ENCODE results near the gene SWSAP1. TPM values are rescaled to one million over a fixed set of nuclear protein-coding genes. Genes with fewer than 3 reads are reported as not detected.

SWSAP1 gene
- polyA plus RNA-seq, 1 of the 3 experiments (the other 2 are of a cell fraction), result 2.8 TPM

DNA sequence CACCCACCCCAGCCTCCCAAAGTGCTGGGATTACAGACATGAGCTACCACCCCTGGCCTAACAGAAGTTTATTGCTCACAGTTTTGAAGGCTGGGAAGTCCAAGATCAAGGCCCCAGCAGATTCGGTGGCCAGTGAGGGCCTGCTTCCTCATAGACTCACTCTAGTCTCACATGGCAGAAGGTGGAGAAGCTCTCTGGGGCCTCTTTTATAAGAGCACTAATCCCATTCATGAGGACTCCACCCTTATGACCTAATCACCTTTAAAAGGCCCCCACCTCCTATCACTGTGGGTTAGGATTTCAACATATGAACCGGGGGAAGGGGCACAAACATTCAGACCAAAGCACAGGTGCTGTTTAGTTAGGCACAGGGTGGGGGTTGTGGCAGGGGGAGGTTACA, 6.9 kb upstream of the SWSAP1 start:
- Histone ChIP-seq H3K9me3 (no peaks in the 10 kb centered on the region), H3K9ac (no peak overlapping the region), H3K27ac (ENCODE audit: low read depth in 2 of 2, low read length in 1 of 2) (no peak overlapping the region), H3K27me3 (ENCODE audit: insufficient read depth) (no peaks in the 10 kb centered on the region), H3K9me2 (no peaks in the 10 kb centered on the region), H4K20me1 (ENCODE audit: insufficient read depth) (no peaks in the 10 kb centered on the region), H3K36me3 (replicated peaks in 1 of 2; ENCODE audit: control insufficient read depth in 1 of 2, insufficient read depth in 2 of 2, low read length in 1 of 2) (peaks cover 0 to 8% of the 10 kb centered on the region in 2 experiments), H3K4me2 (no peak overlapping the region), H3K4me3 (ENCODE audit: low read depth in 2 of 2, low read length in 1 of 2) (no peak overlapping the region), H3K4me1 (ENCODE audit: control insufficient read depth in 1 of 2, insufficient read depth in 2 of 2, low read depth in 1 of 2, low read length in 1 of 2) (no peaks in the 10 kb centered on the region), H2AFZ (ENCODE audit: low read depth) (no peak overlapping the region), H3K79me2 (ENCODE audit: insufficient read depth) (no peaks in the 10 kb centered on the region), H3F3A (replicated peaks; ENCODE audit: insufficient read depth) (peaks cover 3% of the 10 kb centered on the region)
- DNase-seq, result no peak
- no peak for TF ChIP-seq POLR2AphosphoS5 (IDR thresholded peaks at IDR 0.05; ENCODE audit: low read depth, low read length)
- TF ChIP-seq RFX5 (IDR thresholded peaks at IDR 0.05; ENCODE audit: low read length), result no peak
- no peak for TF ChIP-seq ELF1 (IDR thresholded peaks at IDR 0.05)
- no peak for TF ChIP-seq TCF12 (IDR thresholded peaks at IDR 0.05)
- TF ChIP-seq RAD21 (IDR thresholded peaks at IDR 0.05; ENCODE audit: low read length), result no peak
- TF ChIP-seq, protein P1, sequence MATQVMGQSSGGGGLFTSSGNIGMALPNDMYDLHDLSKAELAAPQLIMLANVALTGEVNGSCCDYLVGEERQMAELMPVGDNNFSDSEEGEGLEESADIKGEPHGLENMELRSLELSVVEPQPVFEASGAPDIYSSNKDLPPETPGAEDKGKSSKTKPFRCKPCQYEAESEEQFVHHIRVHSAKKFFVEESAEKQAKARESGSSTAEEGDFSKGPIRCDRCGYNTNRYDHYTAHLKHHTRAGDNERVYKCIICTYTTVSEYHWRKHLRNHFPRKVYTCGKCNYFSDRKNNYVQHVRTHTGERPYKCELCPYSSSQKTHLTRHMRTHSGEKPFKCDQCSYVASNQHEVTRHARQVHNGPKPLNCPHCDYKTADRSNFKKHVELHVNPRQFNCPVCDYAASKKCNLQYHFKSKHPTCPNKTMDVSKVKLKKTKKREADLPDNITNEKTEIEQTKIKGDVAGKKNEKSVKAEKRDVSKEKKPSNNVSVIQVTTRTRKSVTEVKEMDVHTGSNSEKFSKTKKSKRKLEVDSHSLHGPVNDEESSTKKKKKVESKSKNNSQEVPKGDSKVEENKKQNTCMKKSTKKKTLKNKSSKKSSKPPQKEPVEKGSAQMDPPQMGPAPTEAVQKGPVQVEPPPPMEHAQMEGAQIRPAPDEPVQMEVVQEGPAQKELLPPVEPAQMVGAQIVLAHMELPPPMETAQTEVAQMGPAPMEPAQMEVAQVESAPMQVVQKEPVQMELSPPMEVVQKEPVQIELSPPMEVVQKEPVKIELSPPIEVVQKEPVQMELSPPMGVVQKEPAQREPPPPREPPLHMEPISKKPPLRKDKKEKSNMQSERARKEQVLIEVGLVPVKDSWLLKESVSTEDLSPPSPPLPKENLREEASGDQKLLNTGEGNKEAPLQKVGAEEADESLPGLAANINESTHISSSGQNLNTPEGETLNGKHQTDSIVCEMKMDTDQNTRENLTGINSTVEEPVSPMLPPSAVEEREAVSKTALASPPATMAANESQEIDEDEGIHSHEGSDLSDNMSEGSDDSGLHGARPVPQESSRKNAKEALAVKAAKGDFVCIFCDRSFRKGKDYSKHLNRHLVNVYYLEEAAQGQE (IDR thresholded peaks at IDR 0.05; ENCODE audit: low read depth, low read length), result no peak
- no peak for TF ChIP-seq NRF1 (IDR thresholded peaks at IDR 0.05; ENCODE audit: low read depth, low read length)
- TF ChIP-seq, protein P2, sequence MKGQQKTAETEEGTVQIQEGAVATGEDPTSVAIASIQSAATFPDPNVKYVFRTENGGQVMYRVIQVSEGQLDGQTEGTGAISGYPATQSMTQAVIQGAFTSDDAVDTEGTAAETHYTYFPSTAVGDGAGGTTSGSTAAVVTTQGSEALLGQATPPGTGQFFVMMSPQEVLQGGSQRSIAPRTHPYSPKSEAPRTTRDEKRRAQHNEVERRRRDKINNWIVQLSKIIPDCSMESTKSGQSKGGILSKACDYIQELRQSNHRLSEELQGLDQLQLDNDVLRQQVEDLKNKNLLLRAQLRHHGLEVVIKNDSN (IDR thresholded peaks at IDR 0.05; ENCODE audit: borderline replicate concordance, low read depth), result no peak
- TF ChIP-seq FOXM1 (IDR thresholded peaks at IDR 0.05; ENCODE audit: low read depth), result no peak
- no peak for TF ChIP-seq FOXJ3 (CRISPR knock-in tag; IDR thresholded peaks at IDR 0.05)
- ChIA-PET CTCF (interaction anchor here (1.2 to 2.6 kb wide), 4 partner anchors 15 to 84 kb away, joined by 3 to 9 read pairs (median 4); partner anchors contain the start of gene RAB3D), POLR2A (no interaction called here)
- 88% methylated on average over 2 of the region's 2 CpGs for WGBS (ENCODE audit: low lambda C conversion rate)

DNA sequence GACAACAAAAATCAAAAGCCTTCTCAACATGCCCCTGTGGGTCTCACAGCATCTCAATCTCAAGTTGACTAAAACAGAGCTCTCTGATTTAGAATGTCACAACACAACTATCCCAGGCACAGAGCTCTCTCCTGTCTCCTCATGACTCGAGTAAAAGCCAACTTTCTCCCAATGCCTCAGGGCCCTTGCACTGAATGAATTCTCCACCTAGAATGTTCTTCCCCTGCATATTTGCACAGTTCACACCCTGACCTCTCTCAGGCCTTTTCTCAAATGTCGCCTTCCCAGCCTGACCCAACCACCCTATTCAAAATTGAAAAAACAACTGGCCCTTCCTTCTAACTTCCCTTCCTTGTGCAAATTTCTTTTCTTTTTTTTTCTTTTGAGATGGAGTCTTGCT, 3.7 kb upstream of the SWSAP1 start:
- H3K9ac ChIP-seq, result no peak overlapping the region
- H3K27me3 ChIP-seq (ENCODE audit: insufficient read depth), result no peaks in the 10 kb centered on the region
- H3K9me3 ChIP-seq, result no peaks in the 10 kb centered on the region
- H3K9me2 ChIP-seq, result no peaks in the 10 kb centered on the region
- H3K27ac ChIP-seq (ENCODE audit: low read depth in 2 of 2, low read length in 1 of 2), result no peak overlapping the region
- H3K4me3 ChIP-seq (ENCODE audit: low read depth in 2 of 2, low read length in 1 of 2), result no peak overlapping the region
- no peak for DNase-seq
- H2AFZ ChIP-seq (ENCODE audit: low read depth), result no peak overlapping the region
- H3K4me2 ChIP-seq, result no peak overlapping the region
- no peak for TF ChIP-seq EP300 (IDR thresholded peaks at IDR 0.05; ENCODE audit: borderline replicate concordance in 1 of 2, low read depth in 1 of 2, low read length in 1 of 2)
- no peak for TF ChIP-seq ELF1 (IDR thresholded peaks at IDR 0.05)
- no peak for TF ChIP-seq FOXM1 (IDR thresholded peaks at IDR 0.05; ENCODE audit: low read depth)
- no peak for TF ChIP-seq MEF2A (IDR thresholded peaks at IDR 0.05; ENCODE audit: borderline replicate concordance, low read depth)
- no peak for TF ChIP-seq RFX5 (IDR thresholded peaks at IDR 0.05; ENCODE audit: low read length)
- TF ChIP-seq FOSL2 (IDR thresholded peaks at IDR 0.05; ENCODE audit: borderline replicate concordance, low read depth), result no peak
- TF ChIP-seq, protein P3, sequence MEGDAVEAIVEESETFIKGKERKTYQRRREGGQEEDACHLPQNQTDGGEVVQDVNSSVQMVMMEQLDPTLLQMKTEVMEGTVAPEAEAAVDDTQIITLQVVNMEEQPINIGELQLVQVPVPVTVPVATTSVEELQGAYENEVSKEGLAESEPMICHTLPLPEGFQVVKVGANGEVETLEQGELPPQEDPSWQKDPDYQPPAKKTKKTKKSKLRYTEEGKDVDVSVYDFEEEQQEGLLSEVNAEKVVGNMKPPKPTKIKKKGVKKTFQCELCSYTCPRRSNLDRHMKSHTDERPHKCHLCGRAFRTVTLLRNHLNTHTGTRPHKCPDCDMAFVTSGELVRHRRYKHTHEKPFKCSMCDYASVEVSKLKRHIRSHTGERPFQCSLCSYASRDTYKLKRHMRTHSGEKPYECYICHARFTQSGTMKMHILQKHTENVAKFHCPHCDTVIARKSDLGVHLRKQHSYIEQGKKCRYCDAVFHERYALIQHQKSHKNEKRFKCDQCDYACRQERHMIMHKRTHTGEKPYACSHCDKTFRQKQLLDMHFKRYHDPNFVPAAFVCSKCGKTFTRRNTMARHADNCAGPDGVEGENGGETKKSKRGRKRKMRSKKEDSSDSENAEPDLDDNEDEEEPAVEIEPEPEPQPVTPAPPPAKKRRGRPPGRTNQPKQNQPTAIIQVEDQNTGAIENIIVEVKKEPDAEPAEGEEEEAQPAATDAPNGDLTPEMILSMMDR (IDR thresholded peaks at IDR 0.05), result no peak
- no peak for TF ChIP-seq CHD2 (IDR thresholded peaks at IDR 0.05; ENCODE audit: low read length, partially characterized antibody)
- TF ChIP-seq TCF12 (IDR thresholded peaks at IDR 0.05), result no peak
- TF ChIP-seq TEAD4 (IDR thresholded peaks at IDR 0.05; ENCODE audit: borderline replicate concordance, insufficient read depth), result no peak
- no peak for TF ChIP-seq MXI1 (IDR thresholded peaks at IDR 0.05; ENCODE audit: low read depth, low read length)
- TF ChIP-seq GABPA (IDR thresholded peaks at IDR 0.05; ENCODE audit: low read depth), result no peak
- peaks cover 0 to 15% of the 10 kb centered on the region in 2 experiments; a peak in 2 of 4 replicates for H3K4me1 ChIP-seq (ENCODE audit: control insufficient read depth in 1 of 2, insufficient read depth in 2 of 2, low read depth in 1 of 2, low read length in 1 of 2)
- H4K20me1 ChIP-seq (ENCODE audit: insufficient read depth), result no peaks in the 10 kb centered on the region
- peaks cover 3% of the 10 kb centered on the region for H3F3A ChIP-seq (replicated peaks; ENCODE audit: insufficient read depth)
- WGBS (ENCODE audit: low lambda C conversion rate), result 87% methylated on average over 2 of the region's 2 CpGs
- peaks cover 4% of the 10 kb centered on the region for H3K79me2 ChIP-seq (ENCODE audit: insufficient read depth)
- H3K36me3 ChIP-seq (replicated peaks in 1 of 2; ENCODE audit: control insufficient read depth in 1 of 2, insufficient read depth in 2 of 2, low read length in 1 of 2), result peaks cover 0 to 2% of the 10 kb centered on the region in 2 experiments
- ChIA-PET POLR2A (no interaction called here), CTCF (no interaction called here)
